Mesothelial cell of epicardium (in vitro differentiated cells): Measurements from ENCODE around the gene FAM200B. TPM values are rescaled to one million over a fixed set of nuclear protein-coding genes. Genes with fewer than 3 reads are reported as not detected.

Experiments used
- DNase-seq, 2 experiments: peaks; one replicate each; pipeline ENCODE4 v3.0.0; 2021; ENCODE audit warnings: low spot score in 2 of 2; ENCODE audit not compliant: unreplicated experiment in 2 of 2
- H3K27ac Mint-ChIP-seq: 2 replicates; pipeline ENCODE4 v1.8.0; 2021; ENCODE audit warnings: mixed read lengths
- H3K27me3 Mint-ChIP-seq: 2 replicates; pipeline ENCODE4 v1.8.0; 2021; ENCODE audit warnings: low read depth, mixed read lengths
- H3K36me3 Mint-ChIP-seq: 2 replicates; pipeline ENCODE4 v1.8.0; 2021; ENCODE audit warnings: mixed read lengths
- H3K4me1 Mint-ChIP-seq: 2 replicates; pipeline ENCODE4 v1.8.0; 2021; ENCODE audit warnings: mixed read lengths
- H3K4me3 Mint-ChIP-seq: 2 replicates; pipeline ENCODE4 v1.8.0; 2021; ENCODE audit warnings: mild to moderate bottlenecking, moderate library complexity, mixed read lengths
- H3K9me3 Mint-ChIP-seq: 2 replicates; pipeline ENCODE4 v1.8.0; 2021; ENCODE audit warnings: mixed read lengths
- CTCF ChIP-seq: fragments of 200-600 bp; sonication (generic); IDR thresholded peaks from one replicate; pipeline ENCODE4 v1.5.0; 2021; ENCODE audit warnings: antibody characterized with exemption; ENCODE audit not compliant: unreplicated experiment
- total RNA-seq: library from RNA; stranded (reverse); gene quantifications from 3 replicates; pipeline ENCODE4 v1.2.1, GENCODE V29; 2021

FAM200B gene
- total RNA-seq, 1 donor from 2014 or later, result 32.0 TPM

GRCh38 chr4:15658781-15659180, 22.8 kb upstream of the FAM200B start:
- Mint-ChIP-seq H3K9me3 (no peaks in the 10 kb centered on the region), H3K27me3 (no peaks in the 10 kb centered on the region), H3K36me3 (no peaks in the 10 kb centered on the region), H3K27ac (no peak overlapping the region), H3K4me3 (no peak overlapping the region), H3K4me1 (peaks cover 23% of the 10 kb centered on the region)
- DNase-seq, result no peak
- no peak for TF ChIP-seq CTCF

- Mint-ChIP-seq H3K9me3 (no peaks in the 10 kb centered on the region), H3K27me3 (no peaks in the 10 kb centered on the region), H3K27ac (no peak overlapping the region), H3K4me1 (peaks cover 16% of the 10 kb centered on the region), H3K36me3 (no peaks in the 10 kb centered on the region), H3K4me3 (no peak overlapping the region)
- TF ChIP-seq CTCF, result no peak
- no peak for DNase-seq
These were observed 21.7 kb upstream of the FAM200B start for GRCh38 chr4:15659768-15660570.

- H3K27ac Mint-ChIP-seq, result no peak overlapping the region
- H3K4me1 Mint-ChIP-seq, result peaks cover 2% of the 10 kb centered on the region
- peaks cover 4% of the 10 kb centered on the region for H3K9me3 Mint-ChIP-seq
- H3K4me3 Mint-ChIP-seq, result no peak overlapping the region
- no peak for TF ChIP-seq CTCF
- H3K27me3 Mint-ChIP-seq, result no peaks in the 10 kb centered on the region
- DNase-seq, result no peak
- peaks cover 2% of the 10 kb centered on the region for H3K36me3 Mint-ChIP-seq
These were observed 15.8 kb upstream of the FAM200B start for GRCh38 chr4:15665753-15666365.

GRCh38 chr4:15667006-15667405, 14.6 kb upstream of the FAM200B start:
- H3K27me3 Mint-ChIP-seq, result no peaks in the 10 kb centered on the region
- no peak for TF ChIP-seq CTCF
- peaks cover 2% of the 10 kb centered on the region for H3K4me1 Mint-ChIP-seq
- peaks cover 5% of the 10 kb centered on the region for H3K36me3 Mint-ChIP-seq
- H3K27ac Mint-ChIP-seq, result no peak overlapping the region
- peaks cover 4% of the 10 kb centered on the region for H3K9me3 Mint-ChIP-seq
- H3K4me3 Mint-ChIP-seq, result no peak overlapping the region
- no peak for DNase-seq

- Mint-ChIP-seq H3K4me3 (no peak overlapping the region), H3K36me3 (peaks cover 5% of the 10 kb centered on the region), H3K4me1 (peaks cover 2% of the 10 kb centered on the region), H3K27me3 (no peaks in the 10 kb centered on the region), H3K9me3 (peaks cover 4% of the 10 kb centered on the region), H3K27ac (peak overlapping the region; percentile 73)
- DNase-seq, result no peak
- TF ChIP-seq CTCF, result no peak
These were observed 12.8 kb upstream of the FAM200B start for GRCh38 chr4:15668566-15669435.
